GM18861 (cell line): ENCODE results near the gene ZBTB11.
"Not testable (repeated sequence)": the region's sequence is repeated elsewhere in the genome, so short reads cannot be mapped to it uniquely, and the experiment has no call there.

Experiments
- ATAC-seq: cut with Tn5 transposase; IDR thresholded peaks from one replicate; pipeline ENCODE4 v1.9.1; 2021; ENCODE audit not compliant: unreplicated experiment

Gene ZBTB11

GRCh38 chr3:101646726-101647125, 30.2 kb downstream of the ZBTB11 start:
- no peak for ATAC-seq

GRCh38 chr3:101643861-101644613, 32.9 kb downstream of the ZBTB11 start:
- peak; percentile 49 for ATAC-seq

- ATAC-seq, result no peak
Observed at GRCh38 chr3:101643009-101643844, 33.7 kb downstream of the ZBTB11 start.

- no peak for ATAC-seq
Observed at GRCh38 chr3:101642441-101642840, 34.5 kb downstream of the ZBTB11 start.

- not testable (repeated sequence) for ATAC-seq
Observed at GRCh38 chr3:101641397-101642115, 35.4 kb downstream of the ZBTB11 start.

- ATAC-seq, result no peak
Observed at GRCh38 chr3:101640256-101640655, 36.7 kb downstream of the ZBTB11 start.

GRCh38 chr3:101639280-101639963, 37.5 kb downstream of the ZBTB11 start:
- ATAC-seq, result no peak

GRCh38 chr3:101638261-101638745, 38.6 kb downstream of the ZBTB11 start:
- ATAC-seq, result no peak

- ATAC-seq, result no peak
Observed at GRCh38 chr3:101637451-101637850, 39.5 kb downstream of the ZBTB11 start.

GRCh38 chr3:101635954-101636798, 40.8 kb downstream of the ZBTB11 start:
- peak; percentile 86 for ATAC-seq

- no peak for ATAC-seq
Observed at GRCh38 chr3:101635345-101635744, 41.6 kb downstream of the ZBTB11 start.

GRCh38 chr3:101634591-101635196, 42.2 kb downstream of the ZBTB11 start:
- no peak for ATAC-seq

GRCh38 chr3:101633186-101633585, 43.7 kb downstream of the ZBTB11 start:
- ATAC-seq, result no peak

GRCh38 chr3:101632586-101632985, 44.3 kb downstream of the ZBTB11 start:
- ATAC-seq, result no peak

GRCh38 chr3:101631959-101632358, 45.0 kb downstream of the ZBTB11 start:
- not testable (repeated sequence) for ATAC-seq

- no peak for ATAC-seq
Observed at GRCh38 chr3:101631098-101631796, 45.7 kb downstream of the ZBTB11 start.

- ATAC-seq, result no peak
Observed at GRCh38 chr3:101629219-101629618, 47.7 kb downstream of the ZBTB11 start.

GRCh38 chr3:101625879-101626278, 51.1 kb downstream of the ZBTB11 start:
- no peak for ATAC-seq

- ATAC-seq, result no peak
Observed at GRCh38 chr3:101624857-101625256, 52.1 kb downstream of the ZBTB11 start.
